Kidney glomerular epithelial cell (primary cell): Measurements from ENCODE around the gene DGKB.
"Not testable (repeated sequence)": the region's sequence is repeated elsewhere in the genome, so short reads cannot be mapped to it uniquely, and the experiment has no call there.

Source experiments
- DNase-seq: peaks from one replicate; lab custom pipeline; 2025; lab: John Stamatoyannopoulos, UW

The DGKB gene

GRCh38 chr7:14288701-14289100 lies 613.9 kb downstream of the DGKB start:
- DNase-seq, result no peak

- DNase-seq, result no peak
Measured at GRCh38 chr7:14287398-14287797, 615.2 kb downstream of the DGKB start.

GRCh38 chr7:14286036-14286435 lies 616.5 kb downstream of the DGKB start:
- DNase-seq, result no peak

- not testable (repeated sequence) for DNase-seq
Measured at GRCh38 chr7:14279065-14279871, 623.3 kb downstream of the DGKB start.

GRCh38 chr7:14275356-14275755 lies 627.2 kb downstream of the DGKB start:
- DNase-seq, result no peak

GRCh38 chr7:14271441-14271840 lies 631.1 kb downstream of the DGKB start:
- DNase-seq, result no peak

- DNase-seq, result no peak
Measured at GRCh38 chr7:14270099-14270498, 632.5 kb downstream of the DGKB start.

GRCh38 chr7:14260011-14260410 lies 642.5 kb downstream of the DGKB start:
- DNase-seq, result no peak

- no peak for DNase-seq
Measured at GRCh38 chr7:14258861-14259260, 643.7 kb downstream of the DGKB start.

- no peak for DNase-seq
Measured at GRCh38 chr7:14258441-14258840, 644.1 kb downstream of the DGKB start.

GRCh38 chr7:14252458-14252857 lies 650.1 kb downstream of the DGKB start:
- no peak for DNase-seq

- no peak for DNase-seq
Measured at GRCh38 chr7:14242175-14242574, 660.4 kb downstream of the DGKB start.

GRCh38 chr7:14236834-14237233 lies 665.7 kb downstream of the DGKB start:
- DNase-seq, result no peak

- no peak for DNase-seq
Measured at GRCh38 chr7:14235056-14235455, 667.5 kb downstream of the DGKB start.

- no peak for DNase-seq
Measured at GRCh38 chr7:14233868-14234369, 668.6 kb downstream of the DGKB start.

GRCh38 chr7:14233076-14233867 lies 669.3 kb downstream of the DGKB start:
- peak; percentile 47 for DNase-seq

GRCh38 chr7:14229047-14229446 lies 673.5 kb downstream of the DGKB start:
- no peak for DNase-seq

- DNase-seq, result no peak
Measured at GRCh38 chr7:14228341-14228740, 674.2 kb downstream of the DGKB start.

- DNase-seq, result no peak
Measured at GRCh38 chr7:14226126-14226525, 676.4 kb downstream of the DGKB start.

GRCh38 chr7:14219125-14219524 lies 683.4 kb downstream of the DGKB start:
- DNase-seq, result no peak

- DNase-seq, result peak; percentile 13
Measured at GRCh38 chr7:14218338-14218737, 684.2 kb downstream of the DGKB start.

- DNase-seq, result no peak
Measured at GRCh38 chr7:14209896-14210484, 692.6 kb downstream of the DGKB start.

- DNase-seq, result no peak
Measured at GRCh38 chr7:14207711-14208110, 694.8 kb downstream of the DGKB start.
